Neuronal stem cell (in vitro differentiated cells): ENCODE data around the gene IQCE.

Source experiments
- DNase-seq: peaks from one replicate; pipeline ENCODE4 v3.0.0-alpha.2; 2013; ENCODE audit warnings: low spot score
- H2AFZ ChIP-seq: one replicate; pipeline ENCODE4 v1.6.1; 2013; ENCODE audit warnings: mild to moderate bottlenecking, low read length, inconsistent platforms
- H2AK5ac ChIP-seq: 2 replicates; pipeline ENCODE4 v1.6.1; 2013; ENCODE audit warnings: low read depth, mild to moderate bottlenecking, inconsistent platforms, low read length, moderate library complexity, mixed read lengths
- H2BK120ac ChIP-seq: 2 replicates; pipeline ENCODE4 v1.6.1; 2013; ENCODE audit warnings: low read depth, mild to moderate bottlenecking, inconsistent platforms, low read length, moderate library complexity, mixed read lengths
- H2BK12ac ChIP-seq: one replicate; pipeline ENCODE4 v1.6.1; 2013; ENCODE audit warnings: low read length, inconsistent platforms
- H2BK15ac ChIP-seq: 2 replicates; pipeline ENCODE4 v1.6.1; 2013; ENCODE audit warnings: mild to moderate bottlenecking, low read length, inconsistent platforms, mixed read lengths
- H2BK5ac ChIP-seq: one replicate; pipeline ENCODE4 v1.6.1; 2013; ENCODE audit warnings: inconsistent platforms, mild to moderate bottlenecking, low read length, moderate library complexity
- H3K14ac ChIP-seq: one replicate; pipeline ENCODE4 v1.6.1; 2013; ENCODE audit warnings: low read length, inconsistent platforms
- H3K18ac ChIP-seq: 2 replicates; pipeline ENCODE4 v1.6.1; 2013; ENCODE audit warnings: low read length, inconsistent platforms
- H3K23ac ChIP-seq: 2 replicates; pipeline ENCODE4 v1.6.1; 2013; ENCODE audit warnings: low read depth, mild to moderate bottlenecking, mixed read lengths, low read length, inconsistent platforms; ENCODE audit not compliant: poor library complexity
- H3K27ac ChIP-seq: replicated peaks from 3 replicates; pipeline ENCODE4 v1.5.1; 2013; ENCODE audit warnings: low read length, inconsistent platforms
- H3K27me3 ChIP-seq, 3 experiments: 2 replicates each; pipeline ENCODE4 v1.6.1; 2013; ENCODE audit warnings: low read length in 3 of 3, mild to moderate bottlenecking in 2 of 3, inconsistent platforms in 1 of 3, low read depth in 1 of 3, mixed read lengths in 1 of 3, moderate library complexity in 1 of 3; ENCODE audit not compliant: control insufficient read depth in 3 of 3, insufficient read depth in 3 of 3
- H3K36me3 ChIP-seq, 2 donors: replicated peaks in 1 of 2; 2 replicates each; pipeline ENCODE4 v1.6.1; 2013; ENCODE audit warnings: low read length in 2 of 2; ENCODE audit not compliant: control insufficient read depth in 2 of 2, insufficient read depth in 2 of 2
- H3K4ac ChIP-seq: 2 replicates; pipeline ENCODE4 v1.6.1; 2013; ENCODE audit warnings: inconsistent platforms, mild to moderate bottlenecking, low read length, moderate library complexity
- H3K4me1 ChIP-seq, 2 donors: 1 replicate in 1 of 2; 2 replicates in 1 of 2; pipeline ENCODE4 v1.6.1; 2013; ENCODE audit warnings: low read length in 2 of 2, low read depth in 1 of 2; ENCODE audit not compliant: control insufficient read depth in 2 of 2, insufficient read depth in 1 of 2
- H3K4me2 ChIP-seq: one replicate; pipeline ENCODE4 v1.6.1; 2013; ENCODE audit warnings: mild to moderate bottlenecking, low read length, inconsistent platforms; ENCODE audit not compliant: insufficient read depth, poor library complexity, severe bottlenecking
- H3K4me3 ChIP-seq, 2 donors: 2 replicates each; pipeline ENCODE4 v1.5.1; 2013; ENCODE audit warnings: low read length in 2 of 2, mild to moderate bottlenecking in 2 of 2, inconsistent platforms in 1 of 2, moderate library complexity in 1 of 2
- H3K79me1 ChIP-seq: one replicate; pipeline ENCODE4 v1.6.1; 2013; ENCODE audit warnings: low read depth, mild to moderate bottlenecking, inconsistent platforms, low read length, moderate library complexity
- H3K9ac ChIP-seq: one replicate; pipeline ENCODE4 v1.6.1; 2013; ENCODE audit warnings: mild to moderate bottlenecking, low read depth, low read length, inconsistent platforms; ENCODE audit not compliant: poor library complexity
- H3K9me3 ChIP-seq, 2 donors: replicated peaks in 1 of 2; 2 replicates each; pipeline versions ENCODE3 to v1.6.1; 2013; ENCODE audit warnings: low read length in 2 of 2, mild to moderate bottlenecking in 2 of 2, inconsistent platforms in 1 of 2, low read depth in 1 of 2, mixed read lengths in 1 of 2, moderate library complexity in 1 of 2; ENCODE audit not compliant: control insufficient read depth in 2 of 2, insufficient read depth in 1 of 2
- H4K8ac ChIP-seq: one replicate; pipeline ENCODE4 v1.6.1; 2013; ENCODE audit warnings: low read depth, mild to moderate bottlenecking, inconsistent platforms, low read length, moderate library complexity
- H4K91ac ChIP-seq: one replicate; pipeline ENCODE4 v1.6.1; 2013; ENCODE audit warnings: low read length, low read depth, mild to moderate bottlenecking, inconsistent platforms; ENCODE audit not compliant: poor library complexity
- WGBS, 2 donors: extraction: QIAGEN DNeasy Blood & Tissue Kit; methylation state at CpG; one replicate each; pipeline ENCODE4 v1.1.7; 2013; ENCODE audit warnings: missing lambda C conversion rate in 2 of 2, mixed read lengths in 1 of 2; ENCODE audit not compliant: insufficient read length in 2 of 2, insufficient replicate concordance in 1 of 2; ENCODE audit errors: extremely low coverage in 2 of 2; 5-methylcytosine and 5-hydroxymethylcytosine counted together

Gene IQCE

GRCh38 chr7:2658941-2659340 is 100.2 kb downstream of the IQCE start:
- Histone ChIP-seq H3K18ac (peak overlapping the region; percentile 71), H2BK120ac (no peak overlapping the region), H3K4me1 (no peaks in the 10 kb centered on the region), H3K23ac (peak overlapping the region; percentile 93), H3K36me3 (peaks cover 40 to 90% of the 10 kb centered on the region in 2 donors), H2AFZ (no peak overlapping the region), H3K27ac (no peak overlapping the region), H2AK5ac (no peak overlapping the region), H4K8ac (no peak overlapping the region), H3K4me3 (no peak overlapping the region), H3K4ac (no peak overlapping the region), H3K79me1 (peaks cover 12% of the 10 kb centered on the region), H3K9ac (no peak overlapping the region), H2BK15ac (no peak overlapping the region), H3K4me2 (no peak overlapping the region), H4K91ac (no peak overlapping the region), H3K14ac (no peak overlapping the region), H3K9me3 (no peaks in the 10 kb centered on the region), H2BK5ac (peak overlapping the region; percentile 48), H3K27me3 (no peaks in the 10 kb centered on the region), H2BK12ac (no peak overlapping the region)
- DNase-seq, result no peak
- WGBS, 2 donors, result no CpG with 5 or more reads among the region's 15 CpGs

- Histone ChIP-seq H2BK15ac (no peak overlapping the region), H4K91ac (no peak overlapping the region), H3K4ac (no peak overlapping the region), H3K4me3 (no peak overlapping the region), H3K4me2 (no peak overlapping the region), H2BK120ac (no peak overlapping the region), H3K18ac (peak overlapping the region; percentile 38), H4K8ac (no peak overlapping the region), H3K14ac (no peak overlapping the region), H3K9ac (peak overlapping the region; percentile 44), H2AK5ac (peak overlapping the region; percentile 28), H2BK5ac (peak overlapping the region; percentile 48), H3K27ac (no peak overlapping the region), H3K23ac (peak overlapping the region; percentile 31), H3K4me1 (no peaks in the 10 kb centered on the region), H3K79me1 (peaks cover 12% of the 10 kb centered on the region), H3K9me3 (no peaks in the 10 kb centered on the region), H2AFZ (no peak overlapping the region), H2BK12ac (no peak overlapping the region), H3K36me3 (peaks cover 40 to 85% of the 10 kb centered on the region in 2 donors), H3K27me3 (no peaks in the 10 kb centered on the region)
- WGBS, 2 donors, result no CpG with 5 or more reads among the region's 36 CpGs
- no peak for DNase-seq
Observed at GRCh38 chr7:2659556-2660358, 101.0 kb downstream of the IQCE start.

GRCh38 chr7:2660359-2661095 is 101.7 kb downstream of the IQCE start:
- no peak overlapping the region for H2BK120ac ChIP-seq
- peaks cover 38 to 79% of the 10 kb centered on the region in 2 donors for H3K36me3 ChIP-seq
- peak overlapping the region; percentile 44 for H3K9ac ChIP-seq
- no peak overlapping the region for H3K4me3 ChIP-seq
- H3K23ac ChIP-seq, result peak overlapping the region; percentile 60
- DNase-seq, result no peak
- peaks cover 12% of the 10 kb centered on the region for H3K79me1 ChIP-seq
- H3K9me3 ChIP-seq, result no peaks in the 10 kb centered on the region
- H4K91ac ChIP-seq, result no peak overlapping the region
- no CpG with 5 or more reads among the region's 36 CpGs for WGBS, 2 donors
- no peak overlapping the region for H3K14ac ChIP-seq
- no peak overlapping the region for H3K4me2 ChIP-seq
- no peak overlapping the region for H4K8ac ChIP-seq
- no peaks in the 10 kb centered on the region for H3K4me1 ChIP-seq
- H3K27me3 ChIP-seq, result no peaks in the 10 kb centered on the region
- peak overlapping the region; percentile 53 for H3K4ac ChIP-seq
- H2BK15ac ChIP-seq, result no peak overlapping the region
- no peak overlapping the region for H2BK5ac ChIP-seq
- no peak overlapping the region for H2BK12ac ChIP-seq
- H3K27ac ChIP-seq, result no peak overlapping the region
- H2AFZ ChIP-seq, result no peak overlapping the region
- peak overlapping the region; percentile 28 for H2AK5ac ChIP-seq
- peak overlapping the region; percentile 59 for H3K18ac ChIP-seq

- H2BK120ac ChIP-seq, result no peak overlapping the region
- H3K4me3 ChIP-seq, result no peak overlapping the region
- H3K4ac ChIP-seq, result peak overlapping the region; percentile 53
- no peak overlapping the region for H2BK15ac ChIP-seq
- H3K27me3 ChIP-seq, result no peaks in the 10 kb centered on the region
- H2BK5ac ChIP-seq, result peak overlapping the region; percentile 24
- H3K14ac ChIP-seq, result no peak overlapping the region
- H4K91ac ChIP-seq, result no peak overlapping the region
- no peak overlapping the region for H2BK12ac ChIP-seq
- H2AK5ac ChIP-seq, result no peak overlapping the region
- H3K4me2 ChIP-seq, result no peak overlapping the region
- H3K79me1 ChIP-seq, result peaks cover 9% of the 10 kb centered on the region
- H4K8ac ChIP-seq, result peak overlapping the region; percentile 17
- peaks cover 38 to 74% of the 10 kb centered on the region in 2 donors for H3K36me3 ChIP-seq
- H3K27ac ChIP-seq, result no peak overlapping the region
- no peaks in the 10 kb centered on the region for H3K9me3 ChIP-seq
- H3K4me1 ChIP-seq, result no peaks in the 10 kb centered on the region
- no CpG with 5 or more reads among the region's 10 CpGs for WGBS, 2 donors
- H2AFZ ChIP-seq, result no peak overlapping the region
- peak overlapping the region; percentile 71 for H3K18ac ChIP-seq
- DNase-seq, result no peak
- no peak overlapping the region for H3K9ac ChIP-seq
- H3K23ac ChIP-seq, result peak overlapping the region; percentile 60
Observed at GRCh38 chr7:2661096-2661449, 102.3 kb downstream of the IQCE start.
